Pancreas (tissue), 10 donors: ENCODE measurements around the gene TNFRSF13B. TPM values are rescaled to one million over a fixed set of nuclear protein-coding genes. Genes with fewer than 3 reads are reported as not detected.

Experiments
- ATAC-seq, 4 donors: fragments of 200-7000 bp; cut with Tn5 transposase; one replicate each; pipeline versions ENCODE4 v1.8.0 to v1.9.1; 2020; ENCODE audit warnings: mild to moderate bottlenecking in 4 of 4, moderate library complexity in 4 of 4
- DNase-seq, 6 donors: peaks; one replicate each; pipeline ENCODE4 v3.0.0-alpha.2; 2020
- FAIRE-seq: peaks from 2 replicates; lab custom pipeline; 2012; peaks lifted over from hg19 to GRCh38; lab: Jason Lieb, UNC
- H3K27ac ChIP-seq, 4 donors: fragments of 200-600 bp; sonication (generic); 1 replicate in 3 of 4; 2 replicates in 1 of 4; pipeline versions ENCODE4 v1.5.0 to v1.8.0; 2020
- H3K27me3 ChIP-seq, 4 donors: fragments of 200-600 bp; one replicate each; pipeline ENCODE4 v1.8.0; 2021
- H3K36me3 ChIP-seq, 3 donors: fragments of 200-600 bp; sonication (generic) in 1 of 3; one replicate each; pipeline versions ENCODE4 v1.5.0 to v1.8.0; 2020 to 2021
- H3K4me1 ChIP-seq, 3 donors: fragments of 200-600 bp; one replicate each; pipeline ENCODE4 v1.8.0; 2021
- H3K4me3 ChIP-seq, 4 donors: fragments of 200-600 bp; sonication (generic) in 2 of 4; one replicate each; pipeline versions ENCODE4 v1.5.0 to v1.8.0; 2020 to 2021
- H3K9me3 ChIP-seq, 4 donors: fragments of 200-600 bp; one replicate each; pipeline ENCODE4 v1.8.0; 2021
- WGBS, 2 donors: extraction: QIAGEN DNeasy Blood & Tissue Kit; methylation state at CpG; one replicate each; pipeline ENCODE4 v1.1.7; 2013; 5-methylcytosine and 5-hydroxymethylcytosine counted together
- intact Hi-C, 3 donors: fragments of 100-400 bp; cut with DNase I; formaldehyde crosslinking; loops; one replicate each; pipeline versions ENCODE4 v1.11.1 to v1.14.2; 2022
- polyA plus RNA-seq, 2 donors: library from polyadenylated mRNA; stranded (reverse); fragments of 200-250 nt; gene quantifications; one replicate each; pipeline ENCODE4 v1.2.3, GENCODE V29; 2013
- total RNA-seq, 6 donors: library from RNA; stranded (reverse); fragmentation: NEBNext Ultra II Directional in 4 of 6; extraction: Animal tissue kit (Norgen Biotek cat#: 25700) in 4 of 6; gene quantifications; one replicate each; pipeline versions ENCODE4 v1.2.1 to v1.2.4, GENCODE V29; 2021 to 2023
- TF ChIP-seq, protein P1 (sequence below), 4 donors: fragments of 200-600 bp; sonication (generic) in 3 of 4; IDR thresholded peaks; one replicate each; pipeline versions ENCODE4 v1.5.0 to v1.8.0; 2021; ENCODE audit warnings: antibody characterized with exemption in 4 of 4
- donor health status: healthy with polysubstance abuse.
- donor health status: DM: no; HTN: no; CAD: no; lungs with moderate emphysema.
- donor health status: DM: no; HTN: no; CAD: no.
- donor health status: control.
- donor health status: control.
- donor health status: Bipolar disorder and iron deficiency.
- donor health status: DM: yes; HTN: yes; CAD: no.
- donor health status: DM: no; HTN: no; CAD: no.
- donor health status: DM: no; HTN: no; CAD: no.
- donor health status: DM: yes; HTN: yes; CAD: no.

TNFRSF13B gene
- total and polyA plus RNA-seq, 8 donors: 0.16 TPM; not detected in 7

DNA sequence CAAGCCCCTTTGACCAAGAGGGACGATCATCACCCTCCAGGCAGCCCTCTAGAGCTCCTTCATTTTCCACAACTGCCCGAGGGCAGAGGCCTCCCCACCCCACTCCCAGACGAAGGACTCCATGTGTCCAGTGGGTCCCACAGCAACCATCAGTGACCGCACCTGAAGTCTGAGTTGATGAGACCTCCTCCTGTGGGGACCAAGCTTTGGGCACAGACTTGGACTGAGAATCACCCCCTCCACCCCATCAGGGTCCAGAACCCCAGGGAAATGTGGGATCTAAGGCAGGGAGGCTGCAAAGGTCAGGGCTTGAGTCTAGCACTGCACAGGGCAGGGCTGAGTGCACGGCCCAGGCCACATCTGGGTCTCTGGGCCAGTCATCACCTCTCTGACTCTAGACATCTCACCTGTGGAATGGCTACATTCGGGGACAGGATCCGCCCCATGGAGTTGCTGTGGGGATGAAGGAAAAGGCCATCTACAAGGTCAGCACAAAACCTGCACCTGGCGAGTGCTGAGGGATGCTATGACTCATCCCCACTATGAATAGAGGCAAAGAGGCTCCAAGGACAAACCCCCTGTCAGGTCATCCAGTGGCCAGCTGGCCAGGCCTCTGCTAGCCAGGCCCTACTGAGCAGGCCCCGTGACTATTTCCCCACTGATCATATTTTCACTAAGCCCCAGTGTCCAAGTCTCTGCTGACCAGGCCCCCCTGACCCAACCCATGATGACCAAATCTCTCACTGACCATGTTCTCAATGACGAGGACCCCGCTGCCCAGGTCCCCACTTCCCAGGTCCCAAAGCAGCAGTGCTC, 38.4 kb downstream of the TNFRSF13B start:
- TF ChIP-seq, protein P1, sequence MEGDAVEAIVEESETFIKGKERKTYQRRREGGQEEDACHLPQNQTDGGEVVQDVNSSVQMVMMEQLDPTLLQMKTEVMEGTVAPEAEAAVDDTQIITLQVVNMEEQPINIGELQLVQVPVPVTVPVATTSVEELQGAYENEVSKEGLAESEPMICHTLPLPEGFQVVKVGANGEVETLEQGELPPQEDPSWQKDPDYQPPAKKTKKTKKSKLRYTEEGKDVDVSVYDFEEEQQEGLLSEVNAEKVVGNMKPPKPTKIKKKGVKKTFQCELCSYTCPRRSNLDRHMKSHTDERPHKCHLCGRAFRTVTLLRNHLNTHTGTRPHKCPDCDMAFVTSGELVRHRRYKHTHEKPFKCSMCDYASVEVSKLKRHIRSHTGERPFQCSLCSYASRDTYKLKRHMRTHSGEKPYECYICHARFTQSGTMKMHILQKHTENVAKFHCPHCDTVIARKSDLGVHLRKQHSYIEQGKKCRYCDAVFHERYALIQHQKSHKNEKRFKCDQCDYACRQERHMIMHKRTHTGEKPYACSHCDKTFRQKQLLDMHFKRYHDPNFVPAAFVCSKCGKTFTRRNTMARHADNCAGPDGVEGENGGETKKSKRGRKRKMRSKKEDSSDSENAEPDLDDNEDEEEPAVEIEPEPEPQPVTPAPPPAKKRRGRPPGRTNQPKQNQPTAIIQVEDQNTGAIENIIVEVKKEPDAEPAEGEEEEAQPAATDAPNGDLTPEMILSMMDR (IDR thresholded peaks at IDR 0.05): no peak
- Histone ChIP-seq H3K4me1 (no peaks in the 10 kb centered on the region), H3K27ac (no peak overlapping the region), H3K27me3 (no peaks in the 10 kb centered on the region), H3K9me3 (no peaks in the 10 kb centered on the region), H3K36me3 (no peaks in the 10 kb centered on the region), H3K4me3 (no peak overlapping the region)
- WGBS, 2 donors: 88 to 93% methylated on average over 11 of the region's 11 CpGs
- FAIRE-seq: no peak
- intact Hi-C loops: no loop called here
- no peak for ATAC-seq
- peak in 1 of 6 donors; percentile 35 for DNase-seq

DNA sequence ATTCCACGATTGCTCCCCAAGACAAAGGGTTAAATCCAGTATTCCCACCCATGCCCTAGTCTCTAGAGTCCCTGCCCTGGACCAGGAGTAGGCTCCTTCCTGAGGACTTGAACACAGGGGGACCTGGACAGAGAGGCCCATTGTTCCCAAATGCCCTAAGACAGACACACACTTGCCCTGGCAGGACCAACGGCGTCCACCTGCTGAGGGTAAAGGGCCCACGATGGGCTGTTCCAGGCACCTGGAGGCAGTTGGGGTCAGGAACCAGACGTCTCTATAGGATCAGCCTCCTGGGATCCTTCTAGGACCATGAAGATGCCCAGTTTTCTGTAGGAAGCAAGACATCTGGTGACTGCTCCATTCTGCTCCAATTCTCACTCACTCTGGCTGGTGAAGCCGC, 39.3 kb downstream of the TNFRSF13B start:
- no peak for ATAC-seq
- WGBS, 2 donors: 78 to 86% methylated on average over 6 of the region's 6 CpGs
- TF ChIP-seq, protein P1 (IDR thresholded peaks at IDR 0.05): no peak
- no peaks in the 10 kb centered on the region for H3K36me3 ChIP-seq
- H3K27me3 ChIP-seq: no peaks in the 10 kb centered on the region
- H3K9me3 ChIP-seq: no peaks in the 10 kb centered on the region
- H3K4me3 ChIP-seq: no peak overlapping the region
- H3K4me1 ChIP-seq: no peaks in the 10 kb centered on the region
- no peak for FAIRE-seq
- H3K27ac ChIP-seq: no peak overlapping the region
- intact Hi-C loops: no loop called here
- peak in 1 of 6 donors; percentile 16 for DNase-seq

DNA sequence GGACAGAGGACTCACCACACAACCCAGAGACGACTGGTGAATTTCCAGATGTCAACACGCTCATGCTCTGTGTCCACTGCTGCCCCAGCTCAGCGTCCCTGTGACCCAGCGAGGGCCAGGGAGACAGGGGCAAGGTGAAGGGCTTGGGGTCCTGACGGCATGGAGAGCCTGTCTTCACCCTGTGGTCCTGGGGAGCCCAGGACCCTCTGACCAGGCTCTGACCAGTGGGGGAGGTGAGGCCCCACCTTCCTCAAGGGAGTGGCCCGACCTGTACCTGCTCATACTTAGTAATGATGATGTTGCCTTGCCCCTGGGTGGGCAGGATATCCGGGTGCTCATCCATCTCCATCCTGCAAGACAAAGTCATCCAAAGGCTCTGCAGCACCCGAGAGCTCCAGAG, 39.8 kb downstream of the TNFRSF13B start:
- H3K27ac ChIP-seq: no peak overlapping the region
- DNase-seq (peak in 1 of 6 donors; percentile 30), ATAC-seq (no peak), FAIRE-seq (no peak)
- intact Hi-C loops: no loop called here
- 81 to 85% methylated on average over 8 of the region's 8 CpGs for WGBS, 2 donors
- H3K27me3 ChIP-seq: no peaks in the 10 kb centered on the region
- no peaks in the 10 kb centered on the region for H3K4me1 ChIP-seq
- TF ChIP-seq, protein P1 (IDR thresholded peaks at IDR 0.05): no peak
- no peak overlapping the region for H3K4me3 ChIP-seq
- H3K9me3 ChIP-seq: no peaks in the 10 kb centered on the region
- no peaks in the 10 kb centered on the region for H3K36me3 ChIP-seq

DNA sequence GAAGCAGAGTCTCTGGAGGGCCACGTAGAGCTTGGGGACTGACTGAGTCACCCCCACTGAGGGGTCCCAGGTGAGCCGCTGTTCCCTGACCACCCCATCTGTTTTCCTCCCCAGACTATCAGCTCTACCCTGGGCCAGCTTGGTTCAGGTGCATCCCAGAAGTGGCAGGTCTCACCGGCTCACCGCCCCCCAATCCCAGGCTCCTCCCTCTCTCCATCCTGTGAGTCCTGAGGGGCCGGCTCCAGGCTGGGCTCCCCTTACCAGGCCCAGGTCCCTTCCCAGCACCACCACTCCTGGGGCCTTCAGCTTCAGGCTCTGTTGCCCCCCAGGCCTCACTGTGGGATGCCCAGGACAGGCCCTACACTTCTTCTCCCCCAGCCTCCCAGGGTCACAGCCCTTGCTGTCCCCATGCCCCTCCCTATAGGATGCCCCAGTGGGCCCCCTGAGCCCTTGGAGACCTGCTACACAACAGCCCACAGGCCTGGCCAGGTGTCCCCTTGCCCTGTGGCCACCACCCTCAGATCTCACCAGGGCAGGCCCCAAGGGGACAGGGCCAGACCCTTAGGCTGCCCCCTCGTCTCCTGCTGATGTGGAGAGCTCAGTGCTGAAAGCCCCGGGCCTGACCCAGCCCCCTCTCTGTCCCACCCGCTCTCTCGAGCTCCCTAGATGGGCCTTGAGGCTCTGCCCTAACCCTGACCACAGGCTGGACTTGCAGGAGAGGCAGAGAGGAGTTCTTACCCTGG, 40.4 kb downstream of the TNFRSF13B start:
- ATAC-seq (no peak), FAIRE-seq (no peak), DNase-seq (peak in 2 of 6 donors; percentile 49 to 56)
- H3K4me3 ChIP-seq: no peak overlapping the region
- H3K4me1 ChIP-seq: no peaks in the 10 kb centered on the region
- TF ChIP-seq, protein P1 (IDR thresholded peaks at IDR 0.05): no peak
- no peaks in the 10 kb centered on the region for H3K36me3 ChIP-seq
- no peaks in the 10 kb centered on the region for H3K27me3 ChIP-seq
- intact Hi-C loops: no loop called here
- no peaks in the 10 kb centered on the region for H3K9me3 ChIP-seq
- H3K27ac ChIP-seq: no peak overlapping the region
- 76 to 91% methylated on average over 9 of the region's 9 CpGs for WGBS, 2 donors
